WERI-Rb-1 (cell line): ENCODE results near the gene FLNB.

Experiments used
- DNase-seq: peaks from one replicate; pipeline ENCODE4 v3.0.0-alpha.2; 2020
- H3K27ac ChIP-seq: fragments of 250-450 bp; sonication (Bioruptor Pico); 2 replicates; pipeline ENCODE4 v1.5.1; 2020; ENCODE audit warnings: mild to moderate bottlenecking, moderate library complexity
- H3K27me3 ChIP-seq: fragments of 250-450 bp; sonication (Bioruptor Pico); 2 replicates; pipeline ENCODE4 v1.5.1; 2021; ENCODE audit warnings: mild to moderate bottlenecking, low read depth, moderate library complexity; ENCODE audit not compliant: insufficient read depth, severe bottlenecking
- H3K36me3 ChIP-seq: fragments of 250-450 bp; sonication (Bioruptor Pico); 2 replicates; pipeline ENCODE4 v1.5.1; 2020; ENCODE audit warnings: mild to moderate bottlenecking, moderate library complexity
- H3K4me3 ChIP-seq: 2 replicates; pipeline ENCODE4 v1.5.1; 2011; ENCODE audit warnings: low read depth, mild to moderate bottlenecking, control low read depth, low read length
- H3K9me3 ChIP-seq: fragments of 250-450 bp; sonication (Bioruptor Pico); 2 replicates; pipeline ENCODE4 v1.5.1; 2021; ENCODE audit warnings: mild to moderate bottlenecking, moderate library complexity; ENCODE audit not compliant: severe bottlenecking
- TF ChIP-seq, protein P1 (sequence below): IDR thresholded peaks from 2 replicates; pipeline ENCODE4 v1.5.1; 2011; ENCODE audit warnings: low read depth, mild to moderate bottlenecking, control low read depth, inconsistent platforms, low read length

FLNB gene

DNA sequence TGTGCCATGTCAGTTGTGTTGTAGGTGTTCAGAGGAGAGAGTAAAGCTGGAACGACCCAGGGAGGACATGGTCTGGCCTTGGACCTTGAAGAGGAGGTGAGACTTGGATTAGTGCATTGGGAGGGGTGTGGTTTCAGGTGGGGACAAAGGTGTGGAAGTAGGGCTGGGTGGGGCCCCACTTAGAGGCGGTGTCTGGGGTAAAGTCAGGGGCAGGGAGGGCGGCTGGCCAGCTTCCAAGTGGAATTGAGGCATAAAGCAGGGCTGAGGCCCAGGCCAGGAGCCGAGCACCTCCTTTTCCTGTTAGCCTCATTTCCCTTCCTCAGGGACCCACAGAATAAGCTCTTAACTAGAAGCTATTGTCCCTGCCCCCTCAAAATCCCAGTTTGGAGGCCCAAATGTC, 36.2 kb upstream of the FLNB start:
- no peaks in the 10 kb centered on the region for H3K27me3 ChIP-seq

DNA sequence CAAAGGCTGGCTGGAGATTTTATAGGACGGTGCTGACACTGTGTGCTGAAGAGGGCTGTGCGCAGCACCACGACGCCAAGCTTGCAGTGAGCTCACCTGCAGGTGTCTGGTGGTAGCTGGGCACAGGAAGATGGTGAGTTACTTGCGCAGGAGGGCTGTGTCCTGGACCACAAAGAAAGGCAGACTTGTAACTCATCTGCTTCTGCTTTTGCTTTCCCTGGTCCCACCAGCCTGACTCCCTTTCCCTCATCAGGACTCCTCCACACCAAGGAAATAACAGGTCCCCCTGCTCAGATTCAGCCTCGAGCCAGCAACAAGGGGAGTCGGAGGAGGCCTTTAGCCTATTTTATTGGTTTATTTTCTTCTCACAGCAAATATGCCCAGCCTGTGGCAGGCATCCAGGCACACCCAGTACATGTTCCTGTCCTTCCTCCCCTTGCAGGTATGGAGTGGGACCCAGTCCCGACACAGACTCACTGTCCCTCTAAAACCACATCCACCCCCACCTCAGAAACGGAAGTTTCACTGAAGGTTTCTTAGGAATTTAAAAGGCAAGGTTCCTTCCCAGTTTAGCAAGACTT, 35.6 kb upstream of the FLNB start:
- Histone ChIP-seq H3K4me3 (no peak overlapping the region), H3K27ac (no peak overlapping the region), H3K9me3 (no peaks in the 10 kb centered on the region), H3K36me3 (no peaks in the 10 kb centered on the region), H3K27me3 (no peaks in the 10 kb centered on the region)
- TF ChIP-seq, protein P1, sequence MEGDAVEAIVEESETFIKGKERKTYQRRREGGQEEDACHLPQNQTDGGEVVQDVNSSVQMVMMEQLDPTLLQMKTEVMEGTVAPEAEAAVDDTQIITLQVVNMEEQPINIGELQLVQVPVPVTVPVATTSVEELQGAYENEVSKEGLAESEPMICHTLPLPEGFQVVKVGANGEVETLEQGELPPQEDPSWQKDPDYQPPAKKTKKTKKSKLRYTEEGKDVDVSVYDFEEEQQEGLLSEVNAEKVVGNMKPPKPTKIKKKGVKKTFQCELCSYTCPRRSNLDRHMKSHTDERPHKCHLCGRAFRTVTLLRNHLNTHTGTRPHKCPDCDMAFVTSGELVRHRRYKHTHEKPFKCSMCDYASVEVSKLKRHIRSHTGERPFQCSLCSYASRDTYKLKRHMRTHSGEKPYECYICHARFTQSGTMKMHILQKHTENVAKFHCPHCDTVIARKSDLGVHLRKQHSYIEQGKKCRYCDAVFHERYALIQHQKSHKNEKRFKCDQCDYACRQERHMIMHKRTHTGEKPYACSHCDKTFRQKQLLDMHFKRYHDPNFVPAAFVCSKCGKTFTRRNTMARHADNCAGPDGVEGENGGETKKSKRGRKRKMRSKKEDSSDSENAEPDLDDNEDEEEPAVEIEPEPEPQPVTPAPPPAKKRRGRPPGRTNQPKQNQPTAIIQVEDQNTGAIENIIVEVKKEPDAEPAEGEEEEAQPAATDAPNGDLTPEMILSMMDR = no peak
- no peak for DNase-seq

More for the DNA sequence above, 36.2 kb upstream of the FLNB start:
- H3K36me3 ChIP-seq = no peaks in the 10 kb centered on the region
- no peaks in the 10 kb centered on the region for H3K9me3 ChIP-seq
- TF ChIP-seq, protein P1 = no peak
- H3K27ac ChIP-seq = no peak overlapping the region
- DNase-seq = no peak
- no peak overlapping the region for H3K4me3 ChIP-seq

DNA sequence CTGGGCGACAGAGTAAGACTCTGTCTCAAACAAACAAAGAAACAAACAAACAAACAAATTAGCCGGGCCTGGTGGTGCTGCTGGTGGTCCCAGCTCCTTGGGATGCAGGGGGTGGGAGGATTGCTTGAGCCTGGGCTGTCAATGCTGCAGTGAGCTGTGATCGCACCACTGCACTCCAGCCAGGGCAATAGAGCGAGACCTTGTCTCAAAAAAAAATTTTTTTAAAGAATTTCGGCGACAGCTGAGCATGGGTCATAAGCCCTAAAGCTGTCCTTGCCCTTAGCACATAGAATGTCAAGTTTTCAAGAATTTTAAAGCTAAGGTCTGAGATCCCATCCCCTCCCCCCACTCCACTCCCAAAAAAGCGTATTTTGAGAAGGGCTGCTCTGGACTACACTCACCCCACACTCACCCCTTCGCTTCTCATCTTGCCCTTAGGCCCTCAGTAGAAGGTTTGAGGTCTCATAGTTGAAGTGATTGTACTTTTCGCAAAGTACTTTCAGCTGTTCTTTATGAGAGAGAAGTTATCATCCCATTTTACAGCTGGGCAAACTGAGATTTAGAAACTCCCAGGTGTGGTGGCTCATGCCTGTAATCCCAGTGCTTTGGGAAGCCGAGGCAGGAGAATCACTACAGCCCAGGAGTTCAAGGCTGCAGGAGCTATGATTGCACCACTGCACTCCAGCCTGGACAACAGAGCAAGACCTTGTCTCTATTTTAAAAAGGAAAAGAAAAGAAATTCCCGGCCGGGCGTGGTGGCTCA, 34.3 kb upstream of the FLNB start:
- no peak for DNase-seq
- Histone ChIP-seq H3K9me3 (no peaks in the 10 kb centered on the region), H3K27me3 (no peaks in the 10 kb centered on the region), H3K27ac (no peak overlapping the region), H3K36me3 (no peaks in the 10 kb centered on the region), H3K4me3 (no peak overlapping the region)
- TF ChIP-seq, protein P1 = no peak

DNA sequence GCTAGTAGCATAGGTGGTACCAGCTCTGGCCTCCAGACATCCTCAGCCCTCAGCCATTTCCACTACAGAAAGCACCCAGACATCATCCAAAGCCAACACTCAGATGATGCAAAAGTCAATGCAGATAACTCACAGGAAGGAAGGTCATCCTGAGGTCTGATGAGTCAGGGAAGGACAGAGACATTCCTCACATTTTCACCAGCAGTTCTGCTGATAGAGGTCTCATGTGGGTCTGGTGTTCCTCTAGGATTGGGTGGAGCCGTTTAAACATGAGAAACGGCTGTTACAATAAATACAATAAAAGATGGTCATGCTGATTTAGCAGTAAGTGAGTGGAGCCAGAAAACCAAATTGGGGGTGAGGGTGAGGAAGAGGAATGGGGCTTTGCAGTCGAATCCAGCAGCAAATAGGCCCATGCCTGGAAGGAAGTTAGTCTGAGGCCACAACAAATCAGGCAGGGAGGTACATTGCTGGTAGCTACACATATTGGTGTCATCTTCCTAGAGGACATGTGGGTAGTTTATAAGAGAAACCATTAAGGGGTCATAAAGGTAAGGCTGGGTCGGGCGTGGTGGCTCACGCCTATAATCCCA, 33.3 kb upstream of the FLNB start:
- no peaks in the 10 kb centered on the region for H3K27me3 ChIP-seq
- TF ChIP-seq, protein P1 = no peak
- no peaks in the 10 kb centered on the region for H3K9me3 ChIP-seq
- no peak overlapping the region for H3K27ac ChIP-seq
- no peak overlapping the region for H3K4me3 ChIP-seq
- no peaks in the 10 kb centered on the region for H3K36me3 ChIP-seq
- no peak for DNase-seq

DNA sequence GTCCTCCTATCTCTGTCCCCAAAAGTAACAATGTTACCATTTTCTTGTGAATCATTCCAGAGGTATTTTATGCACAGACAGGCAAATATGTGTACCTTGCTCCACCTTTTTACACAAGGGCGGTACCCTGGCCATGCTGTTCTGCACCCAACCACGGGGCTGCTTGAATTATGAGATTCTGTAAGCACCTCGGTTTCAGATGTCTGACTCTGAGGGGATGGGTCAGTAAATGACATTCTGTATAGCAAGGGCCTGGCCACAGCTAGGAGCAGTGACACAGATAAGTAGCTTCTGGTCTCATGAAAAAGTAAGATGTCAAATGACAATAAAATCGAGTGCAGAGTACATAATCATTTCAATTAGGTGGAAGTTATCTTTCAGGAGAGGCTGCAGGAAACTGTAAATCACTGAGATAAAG, 30.4 kb upstream of the FLNB start:
- no peaks in the 10 kb centered on the region for H3K27me3 ChIP-seq
- no peaks in the 10 kb centered on the region for H3K9me3 ChIP-seq
- TF ChIP-seq, protein P1 = no peak
- DNase-seq = no peak
- no peak overlapping the region for H3K27ac ChIP-seq
- no peaks in the 10 kb centered on the region for H3K36me3 ChIP-seq
- no peak overlapping the region for H3K4me3 ChIP-seq
